Stimulated activated CD4-positive, alpha-beta T cell treated with anti-CD3 and anti-CD28 coated beads, Interleukin-4, amount 100 ng/mL, for 1 hour (primary cell): Measurements from ENCODE around the gene STK35.

Source experiments
- DNase-seq: peaks from one replicate; pipeline ENCODE4 v3.0.0-alpha.2; 2020

The STK35 gene

GRCh38 chr20:2101057-2101864 is at the start of gene STK35:
TSS of gene STK35 (plus strand) at chr20:2101827. CDS start at chr20:2101882, 55 bp downstream.
- peak; percentile 70 for DNase-seq

- DNase-seq = no peak
Measured at GRCh38 chr20:2051946-2052345, 49.7 kb upstream of the STK35 start.

GRCh38 chr20:2052741-2053140 is 48.9 kb upstream of the STK35 start:
- no peak for DNase-seq

DNA sequence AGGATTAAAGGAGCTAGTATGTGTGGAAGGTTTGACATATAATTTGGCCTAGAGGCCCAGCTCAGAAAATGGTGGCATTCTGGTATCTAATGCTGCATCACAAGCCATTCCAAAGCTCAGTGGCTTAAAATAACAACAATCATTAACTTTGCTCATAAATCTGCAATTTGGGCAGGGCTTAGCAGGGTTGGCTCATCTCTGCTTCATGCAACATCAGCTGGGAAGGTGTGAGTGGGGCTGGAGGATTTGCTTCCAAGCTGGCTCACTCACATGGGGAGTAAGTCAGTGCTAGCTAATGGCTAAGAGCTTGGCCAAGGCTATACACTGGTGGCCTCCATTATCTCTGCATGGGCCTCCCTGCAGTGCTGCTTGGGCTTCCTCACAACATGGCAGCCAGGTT is 48.0 kb upstream of the STK35 start:
- DNase-seq = no peak

- DNase-seq = no peak
Measured at GRCh38 chr20:2054911-2055310, 46.7 kb upstream of the STK35 start.

DNA sequence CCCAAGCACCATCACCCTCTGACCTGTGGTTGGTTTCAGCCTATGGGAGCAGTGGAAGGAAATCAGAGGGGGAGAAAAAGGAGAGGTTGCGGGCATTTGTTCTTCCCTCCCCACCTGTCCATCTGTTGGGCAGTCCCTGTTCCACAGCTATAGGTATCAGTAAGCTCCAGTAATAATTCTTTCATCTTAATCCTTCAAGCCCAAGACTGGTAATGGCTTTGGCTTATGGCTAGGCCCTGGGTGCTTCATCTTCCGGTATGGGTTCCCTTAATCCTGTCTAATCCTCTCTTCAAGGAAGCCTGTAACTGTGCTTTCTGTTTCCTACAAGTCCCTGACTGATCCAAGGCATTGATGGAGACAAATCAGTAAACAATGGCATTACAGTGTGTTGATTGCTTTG is 42.2 kb upstream of the STK35 start:
- DNase-seq = no peak

GRCh38 chr20:2065099-2065498 is 36.5 kb upstream of the STK35 start:
- no peak for DNase-seq

- no peak for DNase-seq
Measured at GRCh38 chr20:2066461-2067122, 35.0 kb upstream of the STK35 start.

GRCh38 chr20:2080532-2081224 is 20.9 kb upstream of the STK35 start:
- DNase-seq = no peak

- DNase-seq = no peak
Measured at GRCh38 chr20:2084703-2085102, 16.9 kb upstream of the STK35 start.

DNA sequence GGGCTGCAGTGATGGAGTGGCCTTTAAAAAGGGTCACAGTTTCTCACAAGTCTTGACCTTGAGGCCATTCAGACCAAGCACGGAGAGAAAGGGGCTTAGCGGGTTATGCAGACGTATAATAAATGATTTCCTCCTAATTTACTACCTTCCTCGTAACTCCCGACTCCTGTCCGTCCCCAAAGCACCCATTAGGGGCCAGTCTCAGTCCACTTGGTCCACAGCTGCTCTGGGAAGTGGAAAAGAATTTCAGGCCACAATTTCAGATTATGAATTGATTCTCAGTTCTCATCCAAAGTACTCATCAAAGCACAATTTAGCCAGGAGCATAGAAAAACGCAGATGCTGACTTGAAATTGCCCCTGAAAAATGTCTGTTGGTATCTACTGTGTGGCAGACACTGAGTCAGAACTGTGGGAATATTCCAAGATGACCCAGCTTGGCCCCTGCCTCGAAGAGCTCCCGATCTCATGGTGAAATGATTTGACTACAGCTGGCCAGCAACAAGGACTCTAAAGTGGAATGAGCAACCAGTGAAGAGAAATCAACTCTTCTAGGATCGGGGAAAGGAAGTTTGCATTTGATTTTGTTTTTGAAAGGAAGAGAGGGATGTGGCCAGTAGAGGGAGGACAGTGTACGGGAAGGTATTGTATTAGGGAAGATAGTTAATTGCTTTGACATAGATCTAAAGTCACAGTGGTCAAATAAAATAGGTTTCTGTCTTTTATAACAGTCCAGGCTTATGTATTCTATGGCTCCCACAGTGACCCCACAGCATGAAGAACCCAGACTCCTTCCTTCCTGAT is 15.2 kb upstream of the STK35 start:
- no peak for DNase-seq

DNA sequence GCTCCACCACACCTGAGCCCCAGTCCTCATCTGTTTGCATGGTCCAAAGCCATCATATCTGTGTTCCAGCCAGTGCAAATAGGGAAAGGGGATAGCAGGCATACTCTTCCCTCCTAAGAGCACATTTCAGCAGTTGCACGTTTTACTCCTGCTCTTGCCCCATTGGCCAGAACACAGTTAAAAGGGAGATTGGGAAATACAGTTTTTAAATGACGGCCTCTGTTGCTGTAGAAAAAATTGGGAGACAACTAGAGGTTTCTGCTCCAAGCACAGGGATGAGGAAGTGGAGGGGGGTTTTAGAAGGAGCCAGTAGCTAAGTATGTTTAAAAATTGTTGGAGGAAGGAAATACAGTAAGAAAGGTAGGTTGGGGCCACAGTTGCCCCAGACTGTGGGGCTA is 14.6 kb upstream of the STK35 start:
- DNase-seq = no peak

GRCh38 chr20:2088891-2089290 is 12.7 kb upstream of the STK35 start:
- DNase-seq = no peak

- no peak for DNase-seq
Measured at GRCh38 chr20:2089447-2089846, 12.2 kb upstream of the STK35 start.

DNA sequence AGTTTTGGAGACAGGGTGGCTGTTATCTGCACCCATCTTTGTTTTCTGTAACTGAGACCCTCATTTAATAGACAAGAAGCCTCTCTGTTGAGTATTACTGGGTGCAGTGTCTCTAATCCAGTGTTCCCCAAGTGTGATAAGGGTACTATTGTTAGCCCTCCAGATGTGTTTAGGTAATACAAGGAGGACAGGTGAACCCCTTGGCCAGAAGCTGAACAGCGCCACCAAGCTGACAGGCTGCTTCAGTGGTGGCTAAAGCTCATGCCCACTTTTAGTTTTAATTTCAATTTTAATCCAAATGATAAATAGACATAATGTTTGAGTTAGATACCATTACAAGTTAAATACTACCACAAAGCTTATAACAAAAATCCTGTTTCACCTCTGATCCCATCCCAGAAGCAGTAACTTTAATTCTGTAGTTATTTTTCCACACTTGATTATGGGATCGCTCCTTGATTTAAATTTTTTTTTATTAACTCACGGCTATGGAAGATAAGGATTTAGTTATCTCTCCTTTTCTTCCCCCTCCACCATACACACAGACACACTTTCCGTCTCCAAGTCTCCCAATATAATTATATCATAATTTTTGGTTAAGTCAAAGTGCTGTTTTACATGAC is 8.4 kb upstream of the STK35 start:
- peak; percentile 21 for DNase-seq

DNA sequence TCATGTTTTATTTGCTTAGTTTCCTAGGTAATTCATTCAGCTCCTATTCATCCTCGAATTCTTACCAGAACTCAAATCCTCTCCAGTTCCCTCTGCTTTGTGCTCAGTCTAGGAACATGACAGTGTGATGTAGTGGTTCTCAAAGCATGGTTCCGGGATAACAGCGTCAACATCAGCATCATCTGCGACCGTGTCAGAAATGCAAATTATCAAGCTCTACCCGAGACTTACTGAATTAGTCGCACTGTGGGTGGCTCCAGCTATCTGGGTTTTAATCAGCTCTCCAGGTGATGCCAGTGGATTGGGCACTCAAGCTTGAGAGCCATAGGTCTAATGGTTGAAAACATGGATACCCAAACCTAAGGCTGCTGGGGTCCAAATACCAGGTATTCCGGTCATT is 7.7 kb upstream of the STK35 start:
- DNase-seq = no peak

DNA sequence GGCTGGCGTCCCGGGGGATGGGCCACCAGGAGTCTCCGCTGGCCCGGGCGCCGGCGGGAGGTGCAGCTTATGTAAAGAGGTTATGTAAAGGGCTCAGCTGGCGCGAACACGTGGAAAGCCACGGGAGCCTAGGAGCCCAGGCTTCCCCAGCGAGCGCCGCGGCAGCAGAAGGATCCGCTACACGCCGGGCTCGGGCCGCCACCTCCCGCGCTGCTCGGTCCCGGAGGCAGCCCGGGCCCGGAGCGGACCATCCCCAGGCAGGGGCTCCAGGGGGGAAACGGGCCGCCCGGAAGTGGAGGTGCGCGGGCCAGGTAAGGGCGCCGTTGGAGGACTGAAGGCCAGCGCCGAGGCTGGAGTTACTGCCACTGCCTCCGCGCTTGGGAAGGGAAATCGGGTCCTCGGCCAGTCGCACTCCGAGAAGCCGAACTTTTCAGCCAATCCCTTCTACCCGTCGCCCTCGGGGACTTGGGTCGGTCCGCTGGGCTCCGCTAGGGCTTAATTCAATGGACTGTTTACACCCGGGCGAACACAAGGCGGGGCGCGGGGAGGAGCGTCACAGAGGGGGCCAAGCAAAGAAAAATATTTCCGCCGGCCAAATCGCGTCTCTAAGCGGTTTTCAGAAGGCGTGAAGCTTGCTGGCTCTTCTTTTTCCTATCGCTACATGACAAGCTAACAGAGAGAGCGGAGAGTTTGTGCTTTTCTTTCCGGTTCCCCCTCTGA is 398 bp downstream of the STK35 start:
- peak; percentile 89 for DNase-seq

DNA sequence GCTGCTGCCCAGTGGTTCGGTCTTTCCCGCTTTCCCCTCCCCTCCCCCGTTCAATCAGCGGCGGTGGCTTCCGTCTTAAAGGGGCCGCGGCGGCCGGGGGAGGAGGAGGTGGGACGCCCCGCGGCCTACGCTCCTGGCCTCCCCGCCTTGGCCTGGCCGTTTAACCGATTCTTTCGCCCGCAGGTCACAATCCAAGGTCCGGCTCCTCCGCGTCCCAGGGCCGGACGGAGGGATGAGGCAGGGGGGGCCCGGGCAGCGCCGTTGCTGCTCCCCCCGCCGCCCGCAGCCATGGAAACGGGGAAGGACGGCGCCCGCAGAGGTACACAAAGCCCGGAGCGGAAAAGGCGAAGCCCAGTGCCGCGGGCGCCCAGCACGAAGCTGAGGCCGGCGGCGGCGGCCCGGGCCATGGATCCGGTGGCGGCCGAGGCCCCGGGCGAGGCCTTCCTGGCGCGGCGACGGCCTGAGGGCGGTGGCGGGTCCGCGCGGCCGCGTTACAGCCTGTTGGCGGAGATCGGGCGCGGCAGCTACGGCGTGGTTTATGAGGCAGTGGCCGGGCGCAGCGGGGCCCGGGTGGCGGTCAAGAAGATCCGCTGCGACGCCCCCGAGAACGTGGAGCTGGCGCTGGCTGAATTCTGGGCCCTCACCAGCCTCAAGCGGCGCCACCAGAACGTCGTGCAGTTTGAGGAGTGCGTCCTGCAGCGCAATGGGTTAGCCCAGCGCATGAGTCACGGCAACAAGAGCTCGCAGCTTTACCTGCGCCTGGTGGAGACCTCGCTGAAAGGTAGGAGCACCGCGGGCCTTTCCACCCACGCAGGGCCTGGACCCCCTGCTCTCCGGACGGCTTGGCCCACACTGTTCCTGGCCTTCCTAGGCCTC is 1.2 kb downstream of the STK35 start:
- peak; percentile 81 for DNase-seq

DNA sequence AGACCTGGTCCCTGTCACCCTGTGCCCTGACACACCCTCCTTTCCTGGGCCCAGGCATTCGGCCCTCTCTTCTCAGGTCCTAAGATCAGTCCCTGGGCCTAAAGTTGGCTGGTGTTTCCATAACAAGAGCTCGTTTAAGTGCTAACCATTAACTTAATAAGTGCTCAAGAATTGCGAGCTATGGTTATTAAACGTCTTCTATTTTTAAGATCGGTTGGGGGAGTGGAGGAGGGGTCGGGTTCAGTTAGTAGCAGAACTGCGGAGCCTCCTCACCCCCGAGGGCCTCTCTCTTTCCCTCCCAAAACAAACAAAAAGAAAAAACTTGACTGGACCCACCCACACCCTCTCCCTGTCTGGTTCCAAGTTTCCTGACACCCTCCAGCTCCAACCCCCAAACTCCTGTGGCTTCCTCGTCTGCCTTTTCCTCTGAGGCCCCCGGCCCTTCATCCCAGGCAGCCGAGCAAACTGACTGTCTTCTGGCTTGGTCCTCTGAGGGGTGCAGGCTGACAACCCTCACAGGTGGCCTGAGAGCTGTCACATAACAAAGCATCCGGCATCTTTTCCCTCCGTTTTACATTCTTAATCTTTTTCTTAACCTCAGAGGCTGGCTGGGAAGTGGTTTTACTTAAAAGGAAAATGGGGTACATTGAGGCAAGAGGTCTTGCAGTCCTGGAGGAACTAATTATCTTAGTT is 2.0 kb downstream of the STK35 start:
- DNase-seq = no peak

DNA sequence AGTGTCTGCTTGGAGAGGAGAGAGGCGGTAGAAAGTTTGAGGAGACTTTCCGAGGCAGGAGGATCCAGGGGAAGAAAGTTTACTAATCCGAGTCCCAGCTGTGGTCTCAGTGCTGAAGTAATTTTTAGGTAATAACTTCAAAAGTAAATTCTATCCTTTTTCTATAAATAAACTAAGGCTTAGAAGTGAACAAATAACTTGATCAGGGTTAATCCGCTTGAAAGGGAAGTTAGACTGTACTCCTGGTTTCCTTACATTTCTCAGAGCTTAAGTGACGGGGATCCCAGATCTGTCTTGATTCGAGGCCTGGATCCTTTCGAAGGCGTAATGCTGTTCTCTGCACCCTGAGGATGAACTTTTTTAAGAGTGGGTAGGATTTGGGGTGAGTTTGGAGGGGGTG is 2.6 kb downstream of the STK35 start:
- no peak for DNase-seq
